K562 (cell line): ENCODE measurements around the gene STOM. TPM values are rescaled to one million over a fixed set of nuclear protein-coding genes. Genes with fewer than 3 reads are reported as not detected.
A peak's percentile ranks its signal among the peaks of the same experiment; 100 is the strongest.

Experiments
- ARID1B ChIP-seq: fragments of 450-650 bp; IDR thresholded peaks from 2 replicates; pipeline ENCODE4 v1.6.1; 2016; ENCODE audit warnings: antibody characterized with exemption, mild to moderate bottlenecking, inconsistent platforms
- CEBPG ChIP-seq, 3 experiments: fragments of 200-800 bp in 1 of 3; sonication (Bioruptor generic) in 1 of 3; sonication (generic) in 1 of 3; formaldehyde crosslinking in 1 of 3; IDR thresholded peaks in 2 of 3; conservative IDR thresholded peaks in 1 of 3; 2 replicates each; pipeline versions ENCODE4 v1.6.1 to v1.8.0; 2016 to 2022; ENCODE audit warnings: missing compliant biosample characterization in 2 of 3, missing genetic modification characterization in 2 of 3, mild to moderate bottlenecking in 1 of 3, missing genetic modification reagents in 1 of 3
- CHCHD3 ChIP-seq: fragments of 250-450 bp; sonication (Bioruptor Pico); IDR thresholded peaks from 2 replicates; pipeline ENCODE4 v2.1.2; 2022; ENCODE audit warnings: mild to moderate bottlenecking
- CTBP1 ChIP-seq: fragments of 450-650 bp; IDR thresholded peaks from 2 replicates; pipeline ENCODE4 v1.6.1; 2016; ENCODE audit warnings: borderline replicate concordance
- DPF2 ChIP-seq: fragments of 450-650 bp; IDR thresholded peaks from 2 replicates; pipeline ENCODE4 v1.6.1; 2016
- ETV5 ChIP-seq: sonication (generic); formaldehyde crosslinking; IDR thresholded peaks from 2 replicates; pipeline ENCODE4 v1.4.0; 2020; ENCODE audit warnings: low read depth, mild to moderate bottlenecking, missing genetic modification reagents
- GTF2A2 ChIP-seq: IDR thresholded peaks from 2 replicates; pipeline ENCODE4 v1.6.1; 2016; ENCODE audit warnings: mild to moderate bottlenecking, missing genetic modification characterization, missing compliant biosample characterization
- MNT ChIP-seq, 2 experiments: fragments of 450-650 bp; conservative IDR thresholded peaks; 2 replicates each; pipeline ENCODE4 v1.6.1; 2017; ENCODE audit warnings: mild to moderate bottlenecking in 2 of 2, moderate library complexity in 2 of 2
- NCOR1 ChIP-seq: fragments of 450-650 bp; IDR thresholded peaks from 2 replicates; pipeline ENCODE4 v1.6.1; 2016; ENCODE audit warnings: mild to moderate bottlenecking, moderate library complexity
- PML ChIP-seq: IDR thresholded peaks from 2 replicates; pipeline ENCODE4 v1.6.1; 2012; ENCODE audit warnings: low read length, inconsistent platforms
- POLR2AphosphoS5 ChIP-seq: IDR thresholded peaks from 2 replicates; pipeline ENCODE4 v1.6.1; 2011; ENCODE audit warnings: mild to moderate bottlenecking, low read depth, low read length, moderate library complexity; ENCODE audit not compliant: control insufficient read depth, insufficient read depth
- TCF3 ChIP-seq: sonication (generic); formaldehyde crosslinking; IDR thresholded peaks from 2 replicates; pipeline ENCODE4 v1.4.0; 2020; ENCODE audit warnings: mild to moderate bottlenecking, missing genetic modification reagents
- ZFP36 ChIP-seq: fragments of 150-350 bp; IDR thresholded peaks from 2 replicates; pipeline ENCODE4 v1.6.1; 2018; ENCODE audit warnings: low read length, low read depth; ENCODE audit not compliant: partially characterized antibody
- ZNF551 ChIP-seq: fragments of 250-450 bp; sonication (Bioruptor Pico); IDR thresholded peaks from 2 replicates; pipeline ENCODE4 v1.5.0; 2021; ENCODE audit warnings: mild to moderate bottlenecking, moderate library complexity
- ZNF79 ChIP-seq: fragments of 250-450 bp; sonication (Bioruptor Pico); IDR thresholded peaks from 2 replicates; pipeline ENCODE4 v1.4.0; 2020; ENCODE audit warnings: low read depth, mild to moderate bottlenecking, moderate library complexity
- polyA plus RNA-seq, 8 experiments: library from polyadenylated mRNA; depleted of rRNA in 4 of 8; stranded (reverse) in 5 of 8; unstranded in 3 of 8; fragments of >200 nt; fragmentation: Nextera tagmentation in 2 of 8; fragmentation: Illumina TruSeq in 1 of 8; extraction: Ambion mirVana in 2 of 8; extraction: Trizol in 1 of 8; gene quantifications; 2 replicates each; pipeline versions ENCODE4 v1.2.1 to v1.2.3, GENCODE V29; 2011 to 2014; ENCODE audit warnings: inconsistent platforms in 1 of 8, missing spikeins in 1 of 8
- total RNA-seq, 7 experiments: library from RNA; depleted of rRNA in 6 of 7; stranded (reverse); fragments of >200 nt in 6 of 7; fragmentation: Illumina TruSeq in 2 of 7; extraction: Trizol in 2 of 7; gene quantifications; 2 replicates each; pipeline versions ENCODE4 v1.2.1 to v1.2.3, GENCODE V29; 2011 to 2021; ENCODE audit warnings: low replicate concordance in 1 of 7
- TF ChIP-seq, protein P1 (sequence below): fragments of 450-650 bp; IDR thresholded peaks from 2 replicates; pipeline ENCODE4 v1.6.1; 2017; ENCODE audit warnings: antibody characterized with exemption, mild to moderate bottlenecking
- TF ChIP-seq, protein P2 (sequence below): sonication (generic); formaldehyde crosslinking; IDR thresholded peaks from 2 replicates; pipeline ENCODE4 v1.4.0; 2020; ENCODE audit warnings: mild to moderate bottlenecking, missing genetic modification reagents
- TF ChIP-seq, protein P3 (sequence below): fragments of 200-800 bp; sonication (Bioruptor generic); IDR thresholded peaks from 2 replicates; pipeline ENCODE4 v1.6.1; 2017; ENCODE audit warnings: missing genetic modification characterization, missing compliant biosample characterization

Gene STOM
- total and polyA plus RNA-seq, 9 of the 15 experiments (the other 6 are each of a cell fraction or from before 2014, with no cell fraction given): 23.2 to 140 (median 43.9) TPM

- 0 out of 2 replicates have a peak, but pooled peaks have one; percentile 31 for TF ChIP-seq CTBP1
- TF ChIP-seq POLR2AphosphoS5: peak; percentile 44; the same call in 1 of the 2 replicates
- TF ChIP-seq NCOR1: peak; percentile 61
- peak; percentile 23 to 67; a peak in 2 of 4 replicates for TF ChIP-seq MNT (conservative IDR thresholded peaks at IDR 0.05)
- TF ChIP-seq ZNF79: no peak
- TF ChIP-seq, protein P1, sequence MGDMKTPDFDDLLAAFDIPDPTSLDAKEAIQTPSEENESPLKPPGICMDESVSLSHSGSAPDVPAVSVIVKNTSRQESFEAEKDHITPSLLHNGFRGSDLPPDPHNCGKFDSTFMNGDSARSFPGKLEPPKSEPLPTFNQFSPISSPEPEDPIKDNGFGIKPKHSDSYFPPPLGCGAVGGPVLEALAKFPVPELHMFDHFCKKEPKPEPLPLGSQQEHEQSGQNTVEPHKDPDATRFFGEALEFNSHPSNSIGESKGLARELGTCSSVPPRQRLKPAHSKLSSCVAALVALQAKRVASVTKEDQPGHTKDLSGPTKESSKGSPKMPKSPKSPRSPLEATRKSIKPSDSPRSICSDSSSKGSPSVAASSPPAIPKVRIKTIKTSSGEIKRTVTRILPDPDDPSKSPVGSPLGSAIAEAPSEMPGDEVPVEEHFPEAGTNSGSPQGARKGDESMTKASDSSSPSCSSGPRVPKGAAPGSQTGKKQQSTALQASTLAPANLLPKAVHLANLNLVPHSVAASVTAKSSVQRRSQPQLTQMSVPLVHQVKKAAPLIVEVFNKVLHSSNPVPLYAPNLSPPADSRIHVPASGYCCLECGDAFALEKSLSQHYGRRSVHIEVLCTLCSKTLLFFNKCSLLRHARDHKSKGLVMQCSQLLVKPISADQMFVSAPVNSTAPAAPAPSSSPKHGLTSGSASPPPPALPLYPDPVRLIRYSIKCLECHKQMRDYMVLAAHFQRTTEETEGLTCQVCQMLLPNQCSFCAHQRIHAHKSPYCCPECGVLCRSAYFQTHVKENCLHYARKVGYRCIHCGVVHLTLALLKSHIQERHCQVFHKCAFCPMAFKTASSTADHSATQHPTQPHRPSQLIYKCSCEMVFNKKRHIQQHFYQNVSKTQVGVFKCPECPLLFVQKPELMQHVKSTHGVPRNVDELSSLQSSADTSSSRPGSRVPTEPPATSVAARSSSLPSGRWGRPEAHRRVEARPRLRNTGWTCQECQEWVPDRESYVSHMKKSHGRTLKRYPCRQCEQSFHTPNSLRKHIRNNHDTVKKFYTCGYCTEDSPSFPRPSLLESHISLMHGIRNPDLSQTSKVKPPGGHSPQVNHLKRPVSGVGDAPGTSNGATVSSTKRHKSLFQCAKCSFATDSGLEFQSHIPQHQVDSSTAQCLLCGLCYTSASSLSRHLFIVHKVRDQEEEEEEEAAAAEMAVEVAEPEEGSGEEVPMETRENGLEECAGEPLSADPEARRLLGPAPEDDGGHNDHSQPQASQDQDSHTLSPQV: no peak
- TF ChIP-seq PML: 0 out of 2 replicates have a peak, but pooled peaks have one; percentile 20
- TF ChIP-seq ZNF551 (CRISPR knock-in tag): no peak
- no peak for TF ChIP-seq CHCHD3 (CRISPR knock-in tag)
- TF ChIP-seq, protein P2, sequence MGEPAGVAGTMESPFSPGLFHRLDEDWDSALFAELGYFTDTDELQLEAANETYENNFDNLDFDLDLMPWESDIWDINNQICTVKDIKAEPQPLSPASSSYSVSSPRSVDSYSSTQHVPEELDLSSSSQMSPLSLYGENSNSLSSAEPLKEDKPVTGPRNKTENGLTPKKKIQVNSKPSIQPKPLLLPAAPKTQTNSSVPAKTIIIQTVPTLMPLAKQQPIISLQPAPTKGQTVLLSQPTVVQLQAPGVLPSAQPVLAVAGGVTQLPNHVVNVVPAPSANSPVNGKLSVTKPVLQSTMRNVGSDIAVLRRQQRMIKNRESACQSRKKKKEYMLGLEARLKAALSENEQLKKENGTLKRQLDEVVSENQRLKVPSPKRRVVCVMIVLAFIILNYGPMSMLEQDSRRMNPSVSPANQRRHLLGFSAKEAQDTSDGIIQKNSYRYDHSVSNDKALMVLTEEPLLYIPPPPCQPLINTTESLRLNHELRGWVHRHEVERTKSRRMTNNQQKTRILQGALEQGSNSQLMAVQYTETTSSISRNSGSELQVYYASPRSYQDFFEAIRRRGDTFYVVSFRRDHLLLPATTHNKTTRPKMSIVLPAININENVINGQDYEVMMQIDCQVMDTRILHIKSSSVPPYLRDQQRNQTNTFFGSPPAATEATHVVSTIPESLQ (CRISPR knock-in tag): no peak
- TF ChIP-seq TCF3 (CRISPR knock-in tag): peak; percentile 58
- no peak for TF ChIP-seq CEBPG (CRISPR knock-in tag; IDR thresholded peaks at IDR 0.05)
- TF ChIP-seq CEBPG (tag; conservative IDR thresholded peaks at IDR 0.05 in 1 of 2, IDR thresholded peaks at IDR 0.05 in 1 of 2): no peak
- TF ChIP-seq, protein P3, sequence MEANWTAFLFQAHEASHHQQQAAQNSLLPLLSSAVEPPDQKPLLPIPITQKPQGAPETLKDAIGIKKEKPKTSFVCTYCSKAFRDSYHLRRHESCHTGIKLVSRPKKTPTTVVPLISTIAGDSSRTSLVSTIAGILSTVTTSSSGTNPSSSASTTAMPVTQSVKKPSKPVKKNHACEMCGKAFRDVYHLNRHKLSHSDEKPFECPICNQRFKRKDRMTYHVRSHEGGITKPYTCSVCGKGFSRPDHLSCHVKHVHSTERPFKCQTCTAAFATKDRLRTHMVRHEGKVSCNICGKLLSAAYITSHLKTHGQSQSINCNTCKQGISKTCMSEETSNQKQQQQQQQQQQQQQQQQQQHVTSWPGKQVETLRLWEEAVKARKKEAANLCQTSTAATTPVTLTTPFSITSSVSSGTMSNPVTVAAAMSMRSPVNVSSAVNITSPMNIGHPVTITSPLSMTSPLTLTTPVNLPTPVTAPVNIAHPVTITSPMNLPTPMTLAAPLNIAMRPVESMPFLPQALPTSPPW: no peak
- no peak for TF ChIP-seq GTF2A2 (tag)
- TF ChIP-seq ARID1B: peak; percentile 79
- TF ChIP-seq DPF2: 0 out of 2 replicates have a peak, but pooled peaks have one; percentile 49
- peak; percentile 25 for TF ChIP-seq ZFP36
- no peak for TF ChIP-seq ETV5 (CRISPR knock-in tag)
Measured at GRCh38 chr9:121350993-121351561, 19.0 kb downstream of the STOM start (continued).
